IMR-90 (cell line): Measurements from ENCODE around the gene CTPS2. TPM values are rescaled to one million over a fixed set of nuclear protein-coding genes. Genes with fewer than 3 reads are reported as not detected.

Experiments
- ATAC-seq: fragments of 200-7000 bp; cut with Tn5 transposase; 2 replicates; pipeline ENCODE4 v1.9.1; 2020; ENCODE audit warnings: low read depth, mild to moderate bottlenecking, moderate library complexity
- BruUV-seq: library from RNA; stranded (reverse); fragments of 400-500 nt; replicated peaks from 2 replicates; lab custom pipeline; 2021; lab: Mats Ljungman, UMichigan
- CTCF ChIA-PET: fragments of 300-600 bp; formaldehyde crosslinking; extraction: SDS; loops from one replicate; lab custom pipeline; 2021; ENCODE audit warnings: antibody characterized with exemption; lab: Yijun Ruan, JAX
- POLR2A ChIA-PET: fragments of 300-600 bp; sonication (Branson Sonifier 250); formaldehyde crosslinking; loops from one replicate; lab custom pipeline; 2022; ENCODE audit warnings: antibody characterized with exemption; ENCODE audit not compliant: unreplicated experiment; lab: Charles Lee
- DNase-seq: peaks from one replicate; pipeline ENCODE4 v3.0.0; 2013
- H2AFZ ChIP-seq: replicated peaks from 2 replicates; pipeline ENCODE3; 2013; ENCODE audit warnings: low read length, mild to moderate bottlenecking; ENCODE audit not compliant: poor library complexity
- H2AK5ac ChIP-seq: 2 replicates; pipeline ENCODE4 v1.6.1; 2013; ENCODE audit warnings: low read depth, low read length, inconsistent platforms
- H2AK9ac ChIP-seq: replicated peaks from 2 replicates; pipeline ENCODE3; 2013; ENCODE audit warnings: mild to moderate bottlenecking, low read depth, low read length, moderate library complexity; ENCODE audit not compliant: poor library complexity
- H2BK120ac ChIP-seq: 2 replicates; pipeline ENCODE4 v1.6.1; 2013; ENCODE audit warnings: low read depth, low read length, inconsistent platforms
- H2BK15ac ChIP-seq: 3 replicates; pipeline ENCODE4 v1.6.1; 2013; ENCODE audit warnings: low read depth, low read length, inconsistent platforms
- H2BK20ac ChIP-seq: 2 replicates; pipeline ENCODE4 v1.6.1; 2013; ENCODE audit warnings: low read depth, mild to moderate bottlenecking, inconsistent platforms, low read length, moderate library complexity
- H2BK5ac ChIP-seq: 2 replicates; pipeline ENCODE4 v1.6.1; 2013; ENCODE audit warnings: mild to moderate bottlenecking, low read depth, low read length, inconsistent platforms; ENCODE audit not compliant: poor library complexity, severe bottlenecking
- H3K14ac ChIP-seq: replicated peaks from 2 replicates; pipeline ENCODE4 v1.6.1; 2013; ENCODE audit warnings: low read depth, low read length, inconsistent platforms
- H3K18ac ChIP-seq: 2 replicates; pipeline ENCODE4 v1.6.1; 2013; ENCODE audit warnings: low read depth, low read length, control low read depth
- H3K23ac ChIP-seq: 2 replicates; pipeline ENCODE4 v1.6.1; 2013; ENCODE audit warnings: low read depth, low read length, inconsistent platforms
- H3K27ac ChIP-seq: 2 replicates; pipeline ENCODE4 v1.5.1; 2013; ENCODE audit warnings: mild to moderate bottlenecking, control low read depth, low read length; ENCODE audit not compliant: insufficient read depth
- H3K27me3 ChIP-seq: 2 replicates; pipeline ENCODE4 v1.6.1; 2013; ENCODE audit warnings: low read length; ENCODE audit not compliant: control insufficient read depth, insufficient read depth
- H3K36me3 ChIP-seq: 2 replicates; pipeline ENCODE4 v1.6.1; 2013; ENCODE audit warnings: low read length, mixed read lengths; ENCODE audit not compliant: control insufficient read depth, insufficient read depth
- H3K4ac ChIP-seq: 2 replicates; pipeline ENCODE4 v1.6.1; 2013; ENCODE audit warnings: low read depth, low read length, inconsistent platforms
- H3K4me1 ChIP-seq: 2 replicates; pipeline ENCODE4 v1.6.1; 2013; ENCODE audit warnings: low read length, mixed read lengths; ENCODE audit not compliant: control insufficient read depth, insufficient read depth
- H3K4me2 ChIP-seq: 2 replicates; pipeline ENCODE4 v1.6.1; 2013; ENCODE audit warnings: low read depth, mild to moderate bottlenecking, control low read depth, low read length, moderate library complexity
- H3K4me3 ChIP-seq: 2 replicates; pipeline ENCODE4 v1.5.1; 2013; ENCODE audit warnings: low read depth, mild to moderate bottlenecking, control low read depth, low read length, moderate library complexity; ENCODE audit not compliant: insufficient read depth
- H3K56ac ChIP-seq: 2 replicates; pipeline ENCODE4 v1.6.1; 2013; ENCODE audit warnings: low read length, inconsistent platforms; ENCODE audit not compliant: insufficient read depth; ENCODE audit errors: extremely low read depth
- H3K79me1 ChIP-seq, 2 experiments: 2 replicates each; pipeline ENCODE4 v1.6.1; 2013; ENCODE audit warnings: low read length in 2 of 2, inconsistent platforms in 1 of 2, low read depth in 1 of 2
- H3K9ac ChIP-seq: 2 replicates; pipeline ENCODE4 v1.6.1; 2013; ENCODE audit warnings: low read depth, low read length, control low read depth
- H3K9me1 ChIP-seq: 2 replicates; pipeline ENCODE4 v1.6.1; 2013; ENCODE audit warnings: low read length, inconsistent platforms; ENCODE audit not compliant: insufficient read depth
- H3K9me3 ChIP-seq: 2 replicates; pipeline ENCODE4 v1.6.1; 2013; ENCODE audit warnings: low read length; ENCODE audit not compliant: control insufficient read depth, insufficient read depth
- H4K20me1 ChIP-seq: 2 replicates; pipeline ENCODE4 v1.6.1; 2013; ENCODE audit warnings: low read length, inconsistent platforms; ENCODE audit not compliant: insufficient read depth
- H4K5ac ChIP-seq: 2 replicates; pipeline ENCODE4 v1.6.1; 2013; ENCODE audit warnings: mild to moderate bottlenecking, low read depth, low read length, control low read depth
- H4K8ac ChIP-seq, 2 experiments: 2 replicates each; pipeline ENCODE4 v1.6.1; 2013; ENCODE audit warnings: low read depth in 2 of 2, low read length in 2 of 2, control low read depth in 1 of 2, inconsistent platforms in 1 of 2
- H4K91ac ChIP-seq: 2 replicates; pipeline ENCODE4 v1.6.1; 2013; ENCODE audit warnings: low read depth, low read length, inconsistent platforms; ENCODE audit not compliant: insufficient read depth
- BHLHE40 ChIP-seq: fragments of 150-350 bp; IDR thresholded peaks from 2 replicates; pipeline ENCODE4 v1.6.1; 2016; ENCODE audit warnings: mild to moderate bottlenecking, low read depth, low read length
- CEBPB ChIP-seq: IDR thresholded peaks from 2 replicates; pipeline ENCODE4 v1.6.1; 2012; ENCODE audit warnings: low read depth, low read length, improper control_type of control experiment
- CTCF ChIP-seq: conservative IDR thresholded peaks from 2 replicates; pipeline ENCODE4 v1.5.1; 2012; ENCODE audit warnings: mild to moderate bottlenecking, low read depth, low read length, improper control_type of control experiment
- ELK1 ChIP-seq: fragments of 150-350 bp; IDR thresholded peaks from 2 replicates; pipeline ENCODE4 v1.6.1; 2016; ENCODE audit warnings: low read depth, mild to moderate bottlenecking, low read length, moderate library complexity, borderline replicate concordance
- MAFK ChIP-seq: IDR thresholded peaks from 2 replicates; pipeline ENCODE4 v1.6.1; 2012; ENCODE audit warnings: low read depth, low read length, improper control_type of control experiment
- MAZ ChIP-seq: IDR thresholded peaks from 2 replicates; pipeline ENCODE4 v1.6.1; 2012; ENCODE audit warnings: low read depth, mild to moderate bottlenecking, low read length, improper control_type of control experiment, moderate library complexity, borderline replicate concordance
- MXI1 ChIP-seq: IDR thresholded peaks from 2 replicates; pipeline ENCODE4 v1.6.1; 2012; ENCODE audit warnings: low read depth, mild to moderate bottlenecking, low read length, moderate library complexity, borderline replicate concordance
- NFE2L2 ChIP-seq: fragments of 150-350 bp; IDR thresholded peaks from 2 replicates; pipeline ENCODE4 v1.6.1; 2016; ENCODE audit warnings: low read depth, mild to moderate bottlenecking, low read length
- POLR2A ChIP-seq: IDR thresholded peaks from 2 replicates; pipeline ENCODE4 v1.6.1; 2012; ENCODE audit warnings: mild to moderate bottlenecking, low read depth, low read length
- RAD21 ChIP-seq: IDR thresholded peaks from 2 replicates; pipeline ENCODE4 v1.6.1; 2012; ENCODE audit warnings: low read length, improper control_type of control experiment
- RCOR1 ChIP-seq: IDR thresholded peaks from 2 replicates; pipeline ENCODE4 v1.6.1; 2012; ENCODE audit warnings: mild to moderate bottlenecking, low read length, improper control_type of control experiment; ENCODE audit not compliant: insufficient replicate concordance
- RFX5 ChIP-seq: IDR thresholded peaks from 2 replicates; pipeline ENCODE4 v1.8.0; 2012; ENCODE audit warnings: low read depth, mild to moderate bottlenecking, low read length, moderate library complexity
- USF2 ChIP-seq: fragments of 150-350 bp; IDR thresholded peaks from 2 replicates; pipeline ENCODE4 v1.6.1; 2017; ENCODE audit warnings: mild to moderate bottlenecking, antibody characterized with exemption, low read length, low read depth
- WGBS, 2 experiments: methylation state at CpG; one replicate each; pipeline versions ENCODE4 v1.1.5 to v1.1.7; 2013; ENCODE audit warnings: missing lambda C conversion rate in 2 of 2; ENCODE audit not compliant: insufficient read length in 1 of 2; ENCODE audit errors: extremely low coverage in 2 of 2; 5-methylcytosine and 5-hydroxymethylcytosine counted together
- dilution Hi-C: fragments of 300-500 bp; cut with HindIII; formaldehyde crosslinking; loops from one replicate; pipeline ENCODE4 v1.14.3; 2018; ENCODE audit warnings: low sequenced_read_pairs; ENCODE audit not compliant: unreplicated experiment
- in situ Hi-C: fragments of 300-500 bp; cut with MboI; formaldehyde crosslinking; loops from 3 replicates; pipeline ENCODE4 v1.14.3; 2019; ENCODE audit warnings: low sequenced_read_pairs, inconsistent platforms, mixed read lengths
- intact Hi-C: fragments of 100-400 bp; cut with micrococcal nuclease; formaldehyde crosslinking; loops from 2 replicates; pipeline ENCODE4 v1.10.0; 2022
- polyA plus RNA-seq, 3 experiments: library from polyadenylated mRNA; depleted of rRNA; stranded (reverse); fragments of >200 nt; gene quantifications; 2 replicates each; pipeline ENCODE4 v1.2.3, GENCODE V29; 2012; ENCODE audit warnings: low replicate concordance in 1 of 3
- total RNA-seq: library from RNA; depleted of rRNA; stranded (reverse); fragments of >200 nt; gene quantifications from 2 replicates; pipeline ENCODE4 v1.2.3, GENCODE V29; 2012

Gene CTPS2
- total and polyA plus RNA-seq, 2 of the 4 experiments (the other 2 are of a cell fraction): 6.0 to 13.1 TPM

GRCh38 chrX:16725072-16725471, 12.6 kb upstream of the CTPS2 start:
- no peak overlapping the region for H3K14ac ChIP-seq
- peaks cover 9% of the 10 kb centered on the region for H3K9me1 ChIP-seq
- intact Hi-C loops: no loop called here
- POLR2A ChIA-PET: no interaction called here
- H2AK5ac ChIP-seq: no peak overlapping the region
- H3K79me1 ChIP-seq: peaks cover 4 to 35% of the 10 kb centered on the region in 2 experiments; a peak in 3 of 4 replicates
- H3K9me3 ChIP-seq: no peaks in the 10 kb centered on the region
- H2AFZ ChIP-seq: no peak overlapping the region
- no peak for ATAC-seq
- no peak overlapping the region for H2BK15ac ChIP-seq
- in situ Hi-C loops: no loop called here
- H4K91ac ChIP-seq: no peak overlapping the region
- H4K8ac ChIP-seq: no peak overlapping the region
- no peak overlapping the region for H3K23ac ChIP-seq
- no peak overlapping the region for H3K4me3 ChIP-seq
- no TSS peak for BruUV-seq
- H3K18ac ChIP-seq: no peak overlapping the region
- H3K4me2 ChIP-seq: no peak overlapping the region
- no peaks in the 10 kb centered on the region for H3K36me3 ChIP-seq
- no peak overlapping the region for H2BK20ac ChIP-seq
- no peak overlapping the region for H4K5ac ChIP-seq
- dilution Hi-C loops: no loop called here
- CTCF ChIA-PET: no interaction called here
- no peaks in the 10 kb centered on the region for H3K27me3 ChIP-seq
- H2AK9ac ChIP-seq: no peak overlapping the region
- no peak overlapping the region for H3K27ac ChIP-seq
- no peak overlapping the region for H3K9ac ChIP-seq
- no peak for DNase-seq
- no peak overlapping the region for H2BK120ac ChIP-seq
- H3K4ac ChIP-seq: no peak overlapping the region
- no peak overlapping the region for H2BK5ac ChIP-seq
- H3K56ac ChIP-seq: no peak overlapping the region
- TF ChIP-seq BHLHE40 (no peak), RAD21 (no peak), USF2 (no peak), NFE2L2 (no peak), RCOR1 (no peak), CTCF (no peak), MXI1 (no peak), POLR2A (no peak), ELK1 (no peak), MAFK (no peak), CEBPB (no peak), RFX5 (no peak), MAZ (no peak)
- peaks cover 4% of the 10 kb centered on the region; the same call in 1 of the 2 replicates for H3K4me1 ChIP-seq
- peaks cover 44% of the 10 kb centered on the region for H4K20me1 ChIP-seq
- WGBS, 2 experiments: 94% methylated on average over 6 of the region's 7 CpGs; no CpG with 5 or more reads in 1 of the 2 experiments
